ENCODE data around the gene PKN3. TPM values are rescaled to one million over a fixed set of nuclear protein-coding genes. Genes with fewer than 3 reads are reported as not detected.

Gene PKN3
- total and polyA plus RNA-seq, 9 of the 15 experiments (the other 6 are each of a cell fraction or from before 2014, with no cell fraction given), result 0.82 to 49.2 (median 19.7) TPM

DNA sequence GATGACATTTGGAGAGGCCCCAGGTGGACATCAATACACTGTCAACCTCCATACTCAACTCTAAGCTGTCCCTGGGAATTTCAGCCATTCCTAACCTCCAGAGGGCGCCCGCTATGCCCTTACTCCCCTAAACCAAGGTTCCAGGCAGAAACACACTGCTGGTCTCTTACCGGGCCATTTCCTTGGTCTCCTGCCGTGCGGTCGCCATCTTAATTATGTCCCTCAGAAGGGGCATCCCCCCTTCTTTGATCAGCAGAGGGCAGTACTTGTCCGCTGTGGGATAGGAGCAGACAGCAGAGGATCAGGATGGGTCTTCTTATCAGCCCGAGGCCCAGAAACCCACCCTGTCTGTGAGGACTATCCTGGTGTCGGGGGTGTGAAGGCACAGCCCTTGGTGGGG lies 31.0 kb downstream of the PKN3 start (continued):
- TF ChIP-seq CREM (IDR thresholded peaks at IDR 0.05; ENCODE audit: low read depth), result peak; percentile 39
- TF ChIP-seq HDAC2 (IDR thresholded peaks at IDR 0.05), result no peak
- TF ChIP-seq SREBF1 (IDR thresholded peaks at IDR 0.05; ENCODE audit: borderline replicate concordance, low read depth, low read length), result peak; percentile 17; the same call in 1 of the 2 replicates
- TF ChIP-seq TEAD2 (tag; IDR thresholded peaks at IDR 0.05), result peak; percentile 35; the same call in 1 of the 2 replicates
- TF ChIP-seq NFRKB (IDR thresholded peaks at IDR 0.05; ENCODE audit: low read depth), result peak; percentile 77
- TF ChIP-seq EP400 (IDR thresholded peaks at IDR 0.05), result peak; percentile 55
- peak; percentile 37; the same call in 1 of the 2 replicates for TF ChIP-seq SP1 (CRISPR knock-in tag; IDR thresholded peaks at IDR 0.05)
- TF ChIP-seq ZNF644 (tag; IDR thresholded peaks at IDR 0.05; ENCODE audit: low read depth), result 0 out of 2 replicates have a peak, but pooled peaks have one; percentile 30
- TF ChIP-seq, protein P1, sequence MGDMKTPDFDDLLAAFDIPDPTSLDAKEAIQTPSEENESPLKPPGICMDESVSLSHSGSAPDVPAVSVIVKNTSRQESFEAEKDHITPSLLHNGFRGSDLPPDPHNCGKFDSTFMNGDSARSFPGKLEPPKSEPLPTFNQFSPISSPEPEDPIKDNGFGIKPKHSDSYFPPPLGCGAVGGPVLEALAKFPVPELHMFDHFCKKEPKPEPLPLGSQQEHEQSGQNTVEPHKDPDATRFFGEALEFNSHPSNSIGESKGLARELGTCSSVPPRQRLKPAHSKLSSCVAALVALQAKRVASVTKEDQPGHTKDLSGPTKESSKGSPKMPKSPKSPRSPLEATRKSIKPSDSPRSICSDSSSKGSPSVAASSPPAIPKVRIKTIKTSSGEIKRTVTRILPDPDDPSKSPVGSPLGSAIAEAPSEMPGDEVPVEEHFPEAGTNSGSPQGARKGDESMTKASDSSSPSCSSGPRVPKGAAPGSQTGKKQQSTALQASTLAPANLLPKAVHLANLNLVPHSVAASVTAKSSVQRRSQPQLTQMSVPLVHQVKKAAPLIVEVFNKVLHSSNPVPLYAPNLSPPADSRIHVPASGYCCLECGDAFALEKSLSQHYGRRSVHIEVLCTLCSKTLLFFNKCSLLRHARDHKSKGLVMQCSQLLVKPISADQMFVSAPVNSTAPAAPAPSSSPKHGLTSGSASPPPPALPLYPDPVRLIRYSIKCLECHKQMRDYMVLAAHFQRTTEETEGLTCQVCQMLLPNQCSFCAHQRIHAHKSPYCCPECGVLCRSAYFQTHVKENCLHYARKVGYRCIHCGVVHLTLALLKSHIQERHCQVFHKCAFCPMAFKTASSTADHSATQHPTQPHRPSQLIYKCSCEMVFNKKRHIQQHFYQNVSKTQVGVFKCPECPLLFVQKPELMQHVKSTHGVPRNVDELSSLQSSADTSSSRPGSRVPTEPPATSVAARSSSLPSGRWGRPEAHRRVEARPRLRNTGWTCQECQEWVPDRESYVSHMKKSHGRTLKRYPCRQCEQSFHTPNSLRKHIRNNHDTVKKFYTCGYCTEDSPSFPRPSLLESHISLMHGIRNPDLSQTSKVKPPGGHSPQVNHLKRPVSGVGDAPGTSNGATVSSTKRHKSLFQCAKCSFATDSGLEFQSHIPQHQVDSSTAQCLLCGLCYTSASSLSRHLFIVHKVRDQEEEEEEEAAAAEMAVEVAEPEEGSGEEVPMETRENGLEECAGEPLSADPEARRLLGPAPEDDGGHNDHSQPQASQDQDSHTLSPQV (IDR thresholded peaks at IDR 0.05), result peak; percentile 83
- peak; percentile 27 for TF ChIP-seq CTCFL (IDR thresholded peaks at IDR 0.05; ENCODE audit: borderline replicate concordance, insufficient read depth, low read depth, low read length, poor library complexity, severe bottlenecking)
- TF ChIP-seq, protein P2, sequence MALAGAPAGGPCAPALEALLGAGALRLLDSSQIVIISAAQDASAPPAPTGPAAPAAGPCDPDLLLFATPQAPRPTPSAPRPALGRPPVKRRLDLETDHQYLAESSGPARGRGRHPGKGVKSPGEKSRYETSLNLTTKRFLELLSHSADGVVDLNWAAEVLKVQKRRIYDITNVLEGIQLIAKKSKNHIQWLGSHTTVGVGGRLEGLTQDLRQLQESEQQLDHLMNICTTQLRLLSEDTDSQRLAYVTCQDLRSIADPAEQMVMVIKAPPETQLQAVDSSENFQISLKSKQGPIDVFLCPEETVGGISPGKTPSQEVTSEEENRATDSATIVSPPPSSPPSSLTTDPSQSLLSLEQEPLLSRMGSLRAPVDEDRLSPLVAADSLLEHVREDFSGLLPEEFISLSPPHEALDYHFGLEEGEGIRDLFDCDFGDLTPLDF (CRISPR knock-in tag; IDR thresholded peaks at IDR 0.05), result no peak
- peak; percentile 30; the same call in 1 of the 2 replicates for TF ChIP-seq SOX6 (IDR thresholded peaks at IDR 0.05)
- no peak for TF ChIP-seq ZNF561 (CRISPR knock-in tag; conservative IDR thresholded peaks at IDR 0.05)
- TF ChIP-seq CXXC5 (CRISPR knock-in tag; IDR thresholded peaks at IDR 0.05), result peak; percentile 49; the same call in 1 of the 2 replicates
- peak in 1 of 2 experiments; percentile 78; a peak in 1 of 4 replicates for TF ChIP-seq RCOR1 (IDR thresholded peaks at IDR 0.05; ENCODE audit: borderline replicate concordance in 1 of 2, low read depth in 2 of 2, low read length in 2 of 2)
- TF ChIP-seq CTCF (IDR thresholded peaks at IDR 0.05 in 2 of 3, conservative IDR thresholded peaks at IDR 0.05 in 1 of 3; ENCODE audit: insufficient read depth in 2 of 3, low read depth in 1 of 3, low read length in 3 of 3), result peak; percentile 91 to 98 (median 91)
- peak; percentile 46; the same call in 1 of the 2 replicates for TF ChIP-seq ELF4 (CRISPR knock-in tag; IDR thresholded peaks at IDR 0.05)
- TF ChIP-seq, protein P3, sequence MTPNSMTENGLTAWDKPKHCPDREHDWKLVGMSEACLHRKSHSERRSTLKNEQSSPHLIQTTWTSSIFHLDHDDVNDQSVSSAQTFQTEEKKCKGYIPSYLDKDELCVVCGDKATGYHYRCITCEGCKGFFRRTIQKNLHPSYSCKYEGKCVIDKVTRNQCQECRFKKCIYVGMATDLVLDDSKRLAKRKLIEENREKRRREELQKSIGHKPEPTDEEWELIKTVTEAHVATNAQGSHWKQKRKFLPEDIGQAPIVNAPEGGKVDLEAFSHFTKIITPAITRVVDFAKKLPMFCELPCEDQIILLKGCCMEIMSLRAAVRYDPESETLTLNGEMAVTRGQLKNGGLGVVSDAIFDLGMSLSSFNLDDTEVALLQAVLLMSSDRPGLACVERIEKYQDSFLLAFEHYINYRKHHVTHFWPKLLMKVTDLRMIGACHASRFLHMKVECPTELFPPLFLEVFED (CRISPR knock-in tag; conservative IDR thresholded peaks at IDR 0.05), result no peak

Data from K562 (cell line).